HG02798 (cell line): ENCODE data around the gene CDCA4.
"Not testable (repeated sequence)": the region's sequence is repeated elsewhere in the genome, so short reads cannot be mapped to it uniquely, and the experiment has no call there.

Experiments
- ATAC-seq: cut with Tn5 transposase; IDR thresholded peaks from one replicate; pipeline ENCODE4 v1.9.1; 2021; ENCODE audit warnings: mild to moderate bottlenecking; ENCODE audit not compliant: unreplicated experiment, poor library complexity

CDCA4 gene

GRCh38 chr14:105020815-105021655 lies at the start of gene CDCA4:
Gene CDCA4, minus strand, starts transcription at chr14:105021083. Its CDS starts 9,154 bp downstream, at chr14:105011929.
- ATAC-seq, result peak; percentile 85

DNA sequence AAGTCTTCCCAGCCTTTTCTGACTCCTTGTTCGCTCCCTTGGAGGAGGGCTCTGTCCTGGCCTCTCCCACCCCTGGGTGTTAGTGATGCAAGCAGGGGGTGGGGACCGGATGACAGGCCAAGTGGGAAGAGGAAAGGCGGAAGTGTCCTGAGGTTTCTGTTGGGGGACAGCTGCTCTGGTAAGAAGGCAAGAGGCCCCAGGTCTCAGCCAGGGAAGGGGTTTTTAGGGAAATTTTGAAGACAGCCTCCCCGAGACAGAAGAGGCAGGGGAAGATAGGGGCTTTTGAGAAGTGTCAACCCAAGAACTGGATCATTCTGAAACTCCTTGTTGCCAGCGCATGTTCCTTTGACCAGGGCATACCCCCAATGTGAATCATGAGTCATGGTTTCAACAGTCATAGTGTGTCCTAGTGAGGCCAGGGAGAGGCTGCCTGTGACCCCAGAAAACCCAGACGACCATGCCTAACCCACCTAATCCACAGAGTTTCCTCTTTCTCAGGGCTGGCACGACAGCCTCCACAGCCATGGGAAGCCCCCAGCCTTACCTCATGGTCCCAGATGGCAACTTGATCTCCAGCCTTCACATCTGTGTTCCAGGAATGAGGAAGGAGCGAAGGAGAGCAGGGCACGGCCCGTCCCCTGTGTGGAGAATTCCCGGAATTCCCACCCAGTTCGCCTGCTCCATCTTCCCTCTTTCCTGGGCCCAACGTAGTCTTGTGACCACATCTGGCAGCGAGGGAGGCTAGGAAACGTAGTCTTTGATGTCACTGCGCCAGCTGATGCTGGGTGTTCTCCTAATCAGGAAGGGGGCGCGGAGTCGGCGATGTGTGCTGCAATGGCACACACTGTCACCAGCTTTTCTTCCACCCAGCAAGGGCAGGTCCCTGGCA lies 49.2 kb upstream of the CDCA4 start:
- peak; percentile 46 for ATAC-seq

DNA sequence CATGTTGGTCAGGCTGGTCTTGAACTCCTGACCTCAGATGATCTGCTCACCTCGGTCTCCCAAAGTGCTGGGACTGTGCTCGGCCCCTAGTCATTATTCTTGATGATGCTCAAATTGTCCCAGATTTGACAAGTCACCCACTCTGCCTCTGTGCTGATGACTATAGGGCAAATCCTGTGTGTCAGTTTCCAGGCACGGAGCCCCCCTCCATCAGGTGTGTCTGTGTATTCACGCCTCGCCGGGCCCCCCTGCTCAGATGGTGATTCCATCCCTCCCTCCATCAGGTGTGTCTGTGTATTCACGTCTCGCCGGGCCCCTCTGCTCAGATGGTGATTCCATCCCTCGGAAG lies 48.6 kb upstream of the CDCA4 start:
- no peak for ATAC-seq

DNA sequence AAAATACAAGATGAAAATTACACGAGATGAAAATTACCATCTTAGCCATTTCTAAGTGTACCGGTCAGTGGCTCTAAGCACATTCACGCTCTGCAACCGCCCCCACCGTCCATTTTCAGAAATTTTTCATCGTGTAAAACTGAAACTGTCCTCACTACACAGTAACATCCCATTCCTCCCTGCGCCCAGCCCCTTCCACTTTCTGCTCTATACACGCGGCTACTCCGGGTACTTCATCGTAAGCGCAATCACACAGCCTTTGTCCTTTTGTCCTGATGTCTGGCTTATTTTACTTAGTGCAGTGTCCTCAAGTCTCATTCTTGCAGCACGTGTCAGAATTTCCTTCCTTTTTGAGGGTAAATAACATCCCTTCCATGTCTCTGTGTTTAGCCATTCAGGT lies 47.9 kb upstream of the CDCA4 start:
- no peak for ATAC-seq

- no peak for ATAC-seq
Measured at GRCh38 chr14:105067969-105068301, 47.1 kb upstream of the CDCA4 start.

DNA sequence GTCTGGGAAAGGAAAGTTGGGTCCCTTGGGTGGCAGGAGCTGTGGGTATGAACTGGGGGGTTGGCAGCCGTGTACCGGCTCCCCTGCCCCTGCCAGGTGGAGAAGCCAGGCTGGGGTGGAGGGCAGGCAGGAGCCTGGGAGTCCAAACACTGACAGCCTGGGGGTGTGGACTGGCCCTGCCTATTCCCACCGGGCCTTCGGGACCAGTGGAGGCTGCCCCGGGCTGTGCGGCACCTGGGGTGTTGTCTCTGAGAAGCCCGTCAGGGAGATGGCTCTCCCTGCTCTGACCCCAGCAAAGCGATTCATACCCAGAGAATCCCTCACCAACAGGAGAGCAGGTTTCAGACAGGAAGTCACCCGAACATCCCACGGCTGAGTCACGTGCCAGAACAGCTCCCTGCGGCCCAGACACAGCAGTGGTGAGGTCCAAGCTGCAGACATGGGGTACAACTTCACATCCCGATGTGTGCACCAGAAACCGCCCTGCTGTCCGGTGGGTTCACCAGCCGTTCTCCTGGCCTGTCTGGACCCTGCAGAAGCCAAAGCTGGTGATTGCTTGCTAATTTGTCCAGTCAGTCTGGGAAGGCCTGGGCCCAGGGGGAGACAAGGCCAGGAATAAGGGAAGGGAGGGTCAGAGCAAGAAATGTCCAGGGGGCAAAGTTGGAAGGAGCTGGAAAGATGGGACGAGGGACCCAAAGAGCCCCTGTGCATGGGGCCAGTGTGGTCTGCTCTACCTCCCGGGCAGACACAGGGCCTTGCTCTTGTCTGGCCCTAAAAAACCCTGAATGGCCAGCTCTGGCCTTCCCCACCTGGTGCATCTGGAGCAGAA lies 46.5 kb upstream of the CDCA4 start:
- no peak for ATAC-seq

GRCh38 chr14:105066240-105067071 lies 45.6 kb upstream of the CDCA4 start:
- ATAC-seq, result no peak

DNA sequence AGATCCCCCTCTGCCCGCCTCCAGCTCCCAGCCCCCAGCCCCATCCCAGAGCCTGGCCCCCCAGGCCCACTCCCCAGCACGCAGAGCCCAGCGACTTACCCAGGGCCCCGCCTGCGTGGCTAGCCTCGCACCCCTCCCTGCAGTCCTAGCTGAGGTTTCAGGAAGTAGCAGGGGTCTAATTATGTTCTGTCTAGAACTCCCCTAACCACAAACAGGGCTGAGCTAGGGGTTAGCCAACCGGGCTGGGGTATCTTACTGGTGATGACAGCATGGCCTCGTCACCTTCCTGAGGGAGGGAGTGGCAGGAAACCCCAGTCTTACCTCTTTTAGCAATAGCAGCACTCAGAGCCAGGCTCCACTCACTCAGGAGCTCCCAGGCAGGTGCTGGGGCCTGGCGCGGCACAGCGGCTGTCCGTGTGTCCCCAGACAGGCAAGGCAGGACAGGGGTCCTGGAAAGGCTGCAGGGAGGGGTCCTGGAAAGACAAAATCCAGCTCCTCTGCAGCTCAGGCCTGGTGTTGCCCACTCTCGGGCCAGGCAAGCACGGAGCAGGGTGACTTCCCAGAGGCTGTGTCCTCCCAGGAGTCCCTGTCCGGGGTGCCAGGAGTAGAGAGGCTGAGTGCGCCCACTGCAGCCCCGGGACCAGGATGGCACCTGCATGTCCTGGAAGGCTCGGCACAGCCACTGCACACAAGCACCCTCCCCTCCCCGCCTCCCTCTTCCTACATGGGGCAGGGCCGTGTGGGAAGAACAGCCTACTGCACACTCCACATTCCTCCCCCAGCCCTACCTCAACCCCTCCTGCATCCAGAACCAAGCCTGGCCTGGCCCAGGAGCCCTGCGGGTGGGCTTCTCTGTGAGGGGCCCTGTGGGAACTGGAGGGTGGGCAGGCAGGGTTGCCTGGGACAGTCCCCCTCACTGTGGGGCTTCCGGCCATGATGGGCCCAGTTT lies 44.7 kb upstream of the CDCA4 start, which contains the start of gene GPR132:
TSS of gene GPR132 (minus strand) at position 151 of the 949 bp plus-strand sequence. CDS start 10,010 bp downstream, outside the sequence.
- ATAC-seq, result peak; percentile 49

DNA sequence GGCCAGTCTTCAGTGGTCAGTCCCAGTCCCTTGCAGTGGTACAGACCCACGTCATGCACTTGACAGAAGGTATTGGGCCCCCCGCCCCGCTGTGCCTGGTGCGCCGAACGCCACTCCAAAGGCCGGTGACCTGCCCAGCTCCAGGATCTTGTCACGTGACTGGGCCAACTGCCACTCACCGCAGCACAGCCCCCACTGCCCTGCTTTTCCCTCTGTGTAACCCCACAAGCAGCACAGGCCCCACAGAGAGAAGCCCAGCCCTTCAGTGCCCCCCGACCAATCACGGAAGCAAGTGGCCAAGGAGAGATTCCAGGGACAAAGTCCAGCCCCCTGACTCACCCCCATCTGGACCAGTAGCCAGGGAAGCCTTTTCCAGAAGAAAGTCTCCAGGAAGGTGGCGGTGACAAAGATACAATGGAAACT lies 43.8 kb upstream of the CDCA4 start:
- ATAC-seq, result no peak

DNA sequence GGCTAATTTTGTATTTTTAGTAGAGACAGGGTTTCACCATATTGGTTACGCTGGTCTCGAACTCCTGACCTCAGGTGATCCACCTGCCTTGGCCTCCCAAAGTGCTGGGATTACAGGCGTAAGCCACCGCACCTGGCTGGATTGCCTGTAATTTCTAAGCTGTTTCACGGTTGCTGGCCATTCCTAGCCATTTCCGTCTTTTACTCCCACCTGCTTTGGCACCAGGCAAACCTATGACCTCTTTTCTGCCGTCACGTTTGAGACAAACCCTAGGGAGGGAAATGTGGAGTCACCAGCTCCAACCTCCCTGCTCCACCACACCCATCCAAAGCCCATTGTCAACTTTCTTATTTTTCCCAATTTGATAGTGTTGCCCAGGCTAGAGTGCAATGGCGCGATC lies 43.1 kb upstream of the CDCA4 start:
- ATAC-seq, result no peak

DNA sequence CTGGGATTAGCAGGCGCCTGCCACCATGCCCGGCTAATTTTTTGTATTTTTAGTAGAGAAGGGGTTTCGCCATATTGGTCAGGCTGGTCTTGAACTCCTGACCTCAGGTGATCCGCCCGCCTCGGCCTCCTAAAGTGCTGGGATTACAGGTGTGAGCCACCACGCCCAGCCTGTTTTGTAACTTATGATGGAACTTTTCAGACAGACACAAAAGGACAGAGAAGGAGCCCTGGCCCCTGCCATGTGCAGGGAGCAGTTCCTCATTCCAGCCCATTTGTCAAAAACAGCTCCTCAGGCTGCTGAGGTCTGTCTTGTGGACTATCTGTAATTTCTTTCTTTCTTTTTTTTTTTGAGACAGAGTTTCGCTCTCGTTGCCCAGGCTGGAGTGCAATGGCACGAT lies 42.6 kb upstream of the CDCA4 start:
- not testable (repeated sequence) for ATAC-seq

- no peak for ATAC-seq
Measured at GRCh38 chr14:105063056-105063455, 42.2 kb upstream of the CDCA4 start.

DNA sequence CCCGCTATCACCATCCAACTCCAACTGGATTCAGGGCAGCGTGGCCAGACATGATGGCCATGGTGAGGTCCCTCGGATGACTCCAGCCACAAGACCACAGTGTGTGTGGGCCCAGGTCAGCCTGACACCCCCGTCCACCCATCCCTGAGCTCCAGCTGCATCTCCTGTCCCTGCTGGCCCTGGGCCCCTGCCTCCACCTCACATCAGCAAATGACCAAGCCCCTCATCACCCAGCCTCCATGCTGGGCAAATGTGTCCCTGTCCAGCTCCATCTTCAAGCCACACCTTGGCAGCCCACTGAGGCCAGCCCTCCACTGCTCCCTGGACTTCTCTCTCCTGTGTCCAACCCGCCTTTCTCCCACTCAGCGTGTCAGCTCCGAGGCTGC lies 41.2 kb upstream of the CDCA4 start:
- ATAC-seq, result no peak

- peak; percentile 31 for ATAC-seq
Measured at GRCh38 chr14:105061428-105062047, 40.7 kb upstream of the CDCA4 start.

DNA sequence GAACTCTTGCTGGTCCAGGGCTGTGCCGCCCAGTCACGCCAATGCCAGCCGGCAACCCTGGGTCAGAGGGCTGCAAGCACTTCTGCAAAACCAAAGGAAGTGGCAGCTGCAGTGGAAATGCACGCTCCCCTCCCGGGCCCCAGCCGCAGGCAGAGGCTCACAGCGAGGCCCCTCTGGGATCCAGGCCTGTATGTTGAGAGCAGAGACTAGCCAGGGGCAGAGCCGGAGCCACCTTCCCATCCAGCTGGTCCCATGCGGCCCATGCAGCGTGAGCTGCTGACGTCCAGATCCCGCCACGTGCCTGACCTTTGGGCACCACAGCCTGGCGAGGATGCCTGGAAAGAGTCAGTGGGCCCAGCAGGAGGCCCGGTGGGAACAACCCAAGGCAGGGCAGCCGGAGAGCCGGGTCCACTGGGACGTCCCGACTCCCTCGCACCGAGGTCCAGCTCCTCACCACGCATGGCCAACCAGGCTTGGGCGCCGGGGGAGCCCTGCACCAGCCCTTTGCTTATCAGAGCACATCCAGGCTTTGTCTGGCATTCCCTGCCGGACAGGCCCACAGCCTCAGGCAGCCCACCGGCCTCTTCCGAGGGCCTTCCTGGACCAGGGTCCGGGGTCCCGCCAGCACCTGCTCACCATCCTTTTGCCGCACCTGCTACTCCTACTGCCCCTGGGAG lies 40.0 kb upstream of the CDCA4 start:
- no peak for ATAC-seq

DNA sequence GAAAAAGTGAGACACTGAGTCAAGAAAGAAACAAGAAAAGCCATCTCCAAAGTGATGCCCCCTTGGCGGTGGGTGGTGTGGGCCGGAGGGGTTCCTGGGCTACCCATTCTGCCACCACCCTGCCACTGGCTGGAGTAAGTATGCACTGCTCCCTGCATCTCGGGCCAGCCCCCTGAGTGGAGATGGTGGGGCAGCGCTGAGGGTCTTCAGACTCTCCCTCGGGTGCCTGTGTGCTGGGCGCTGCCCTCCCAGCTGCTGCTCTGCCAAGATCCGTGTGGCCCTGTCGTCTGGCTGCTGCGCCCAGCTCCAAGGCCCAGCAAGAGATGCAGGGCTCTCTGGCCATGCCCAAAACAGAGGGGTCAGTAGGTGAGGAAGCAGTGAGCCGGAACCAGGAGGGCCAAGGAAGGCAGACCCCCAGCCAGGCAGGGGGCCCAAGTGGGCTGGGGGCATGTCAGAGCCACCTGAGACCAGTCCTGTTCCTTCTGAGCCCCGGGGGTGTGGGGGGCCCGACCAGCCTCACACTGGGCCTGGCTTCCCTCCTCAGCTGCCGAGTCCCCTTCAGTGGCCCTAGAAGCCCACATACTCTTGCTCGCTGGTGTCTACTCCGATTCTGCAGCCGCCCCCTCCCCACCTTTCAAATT lies 39.2 kb upstream of the CDCA4 start:
- no peak for ATAC-seq
